ENCODE data around the gene BMP7.
"Not testable (repeated sequence)": the region's sequence is repeated elsewhere in the genome, so short reads cannot be mapped to it uniquely, and the experiment has no call there.

The BMP7 gene

GRCh38 chr20:57197352-57198131 lies 68.9 kb downstream of the BMP7 start:
- no peaks in the 10 kb centered on the region for H3K27me3 ChIP-seq (ENCODE audit: insufficient read depth, low read length)
- no peaks in the 10 kb centered on the region for H3K79me2 ChIP-seq (ENCODE audit: control insufficient read depth, insufficient read depth, low read length, unreplicated experiment)
- H3K4me1 ChIP-seq (ENCODE audit: control insufficient read depth, insufficient read depth, low read length, unreplicated experiment) = no peaks in the 10 kb centered on the region
- H3K36me3 ChIP-seq (ENCODE audit: insufficient read depth, low read length) = no peaks in the 10 kb centered on the region
- H3K4me3 ChIP-seq (ENCODE audit: low read depth, low read length) = no peak overlapping the region
- no peak overlapping the region for H2AFZ ChIP-seq (ENCODE audit: low read length, unreplicated experiment)
- no peak overlapping the region for H3K27ac ChIP-seq (ENCODE audit: low read depth, low read length)

GRCh38 chr20:57195469-57196100 lies 70.9 kb downstream of the BMP7 start:
- no peak overlapping the region for H2AFZ ChIP-seq (ENCODE audit: low read length, unreplicated experiment)
- no peak overlapping the region for H3K27ac ChIP-seq (ENCODE audit: low read depth, low read length)
- H3K36me3 ChIP-seq (ENCODE audit: insufficient read depth, low read length) = no peaks in the 10 kb centered on the region
- no peaks in the 10 kb centered on the region for H3K4me1 ChIP-seq (ENCODE audit: control insufficient read depth, insufficient read depth, low read length, unreplicated experiment)
- no peaks in the 10 kb centered on the region for H3K27me3 ChIP-seq (ENCODE audit: insufficient read depth, low read length)
- H3K4me3 ChIP-seq (ENCODE audit: low read depth, low read length) = no peak overlapping the region
- H3K79me2 ChIP-seq (ENCODE audit: control insufficient read depth, insufficient read depth, low read length, unreplicated experiment) = no peaks in the 10 kb centered on the region

GRCh38 chr20:57195023-57195422 lies 71.4 kb downstream of the BMP7 start:
- Histone ChIP-seq H3K36me3 (ENCODE audit: insufficient read depth, low read length) (no peaks in the 10 kb centered on the region), H3K4me3 (ENCODE audit: low read depth, low read length) (no peak overlapping the region), H2AFZ (ENCODE audit: low read length, unreplicated experiment) (no peak overlapping the region), H3K79me2 (ENCODE audit: control insufficient read depth, insufficient read depth, low read length, unreplicated experiment) (no peaks in the 10 kb centered on the region), H3K4me1 (ENCODE audit: control insufficient read depth, insufficient read depth, low read length, unreplicated experiment) (no peaks in the 10 kb centered on the region), H3K27ac (ENCODE audit: low read depth, low read length) (no peak overlapping the region), H3K27me3 (ENCODE audit: insufficient read depth, low read length) (no peaks in the 10 kb centered on the region)

- H3K27ac ChIP-seq (ENCODE audit: low read depth, low read length) = no peak overlapping the region
- H3K79me2 ChIP-seq (ENCODE audit: control insufficient read depth, insufficient read depth, low read length, unreplicated experiment) = no peaks in the 10 kb centered on the region
- H3K27me3 ChIP-seq (ENCODE audit: insufficient read depth, low read length) = no peaks in the 10 kb centered on the region
- no peaks in the 10 kb centered on the region for H3K36me3 ChIP-seq (ENCODE audit: insufficient read depth, low read length)
- H3K4me3 ChIP-seq (ENCODE audit: low read depth, low read length) = no peak overlapping the region
- H3K4me1 ChIP-seq (ENCODE audit: control insufficient read depth, insufficient read depth, low read length, unreplicated experiment) = no peaks in the 10 kb centered on the region
- H2AFZ ChIP-seq (ENCODE audit: low read length, unreplicated experiment) = no peak overlapping the region
Observed at GRCh38 chr20:57194154-57194553, 72.3 kb downstream of the BMP7 start.

- Histone ChIP-seq H3K36me3 (ENCODE audit: insufficient read depth, low read length) (no peaks in the 10 kb centered on the region), H3K79me2 (ENCODE audit: control insufficient read depth, insufficient read depth, low read length, unreplicated experiment) (no peaks in the 10 kb centered on the region), H2AFZ (ENCODE audit: low read length, unreplicated experiment) (no peak overlapping the region), H3K27me3 (ENCODE audit: insufficient read depth, low read length) (no peaks in the 10 kb centered on the region), H3K4me3 (ENCODE audit: low read depth, low read length) (no peak overlapping the region), H3K27ac (ENCODE audit: low read depth, low read length) (no peak overlapping the region), H3K4me1 (ENCODE audit: control insufficient read depth, insufficient read depth, low read length, unreplicated experiment) (no peaks in the 10 kb centered on the region)
Observed at GRCh38 chr20:57193094-57193493, 73.3 kb downstream of the BMP7 start.

- no peak overlapping the region for H3K27ac ChIP-seq (ENCODE audit: low read depth, low read length)
- H2AFZ ChIP-seq (ENCODE audit: low read length, unreplicated experiment) = no peak overlapping the region
- no peaks in the 10 kb centered on the region for H3K4me1 ChIP-seq (ENCODE audit: control insufficient read depth, insufficient read depth, low read length, unreplicated experiment)
- no peak overlapping the region for H3K4me3 ChIP-seq (ENCODE audit: low read depth, low read length)
- H3K27me3 ChIP-seq (ENCODE audit: insufficient read depth, low read length) = no peaks in the 10 kb centered on the region
- H3K79me2 ChIP-seq (ENCODE audit: control insufficient read depth, insufficient read depth, low read length, unreplicated experiment) = no peaks in the 10 kb centered on the region
- no peaks in the 10 kb centered on the region for H3K36me3 ChIP-seq (ENCODE audit: insufficient read depth, low read length)
Observed at GRCh38 chr20:57192311-57192710, 74.1 kb downstream of the BMP7 start.

- H3K4me1 ChIP-seq (ENCODE audit: control insufficient read depth, insufficient read depth, low read length, unreplicated experiment); H3K36me3 ChIP-seq (ENCODE audit: insufficient read depth, low read length); H3K27ac ChIP-seq (ENCODE audit: low read depth, low read length); H3K4me3 ChIP-seq (ENCODE audit: low read depth, low read length); H3K79me2 ChIP-seq (ENCODE audit: control insufficient read depth, insufficient read depth, low read length, unreplicated experiment); H2AFZ ChIP-seq (ENCODE audit: low read length, unreplicated experiment); H3K27me3 ChIP-seq (ENCODE audit: insufficient read depth, low read length): not testable (repeated sequence)
Observed at GRCh38 chr20:57191265-57191638, 75.2 kb downstream of the BMP7 start.

GRCh38 chr20:57190536-57191264 lies 75.7 kb downstream of the BMP7 start:
- no peak overlapping the region for H2AFZ ChIP-seq (ENCODE audit: low read length, unreplicated experiment)
- no peak overlapping the region for H3K4me3 ChIP-seq (ENCODE audit: low read depth, low read length)
- H3K27me3 ChIP-seq (ENCODE audit: insufficient read depth, low read length) = no peaks in the 10 kb centered on the region
- H3K27ac ChIP-seq (ENCODE audit: low read depth, low read length) = no peak overlapping the region
- H3K4me1 ChIP-seq (ENCODE audit: control insufficient read depth, insufficient read depth, low read length, unreplicated experiment) = no peaks in the 10 kb centered on the region
- no peaks in the 10 kb centered on the region for H3K79me2 ChIP-seq (ENCODE audit: control insufficient read depth, insufficient read depth, low read length, unreplicated experiment)
- H3K36me3 ChIP-seq (ENCODE audit: insufficient read depth, low read length) = no peaks in the 10 kb centered on the region

- H3K27me3 ChIP-seq (ENCODE audit: insufficient read depth, low read length) = no peaks in the 10 kb centered on the region
- H3K4me3 ChIP-seq (ENCODE audit: low read depth, low read length) = no peak overlapping the region
- no peak overlapping the region for H2AFZ ChIP-seq (ENCODE audit: low read length, unreplicated experiment)
- no peak overlapping the region for H3K27ac ChIP-seq (ENCODE audit: low read depth, low read length)
- H3K36me3 ChIP-seq (ENCODE audit: insufficient read depth, low read length) = no peaks in the 10 kb centered on the region
- no peaks in the 10 kb centered on the region for H3K4me1 ChIP-seq (ENCODE audit: control insufficient read depth, insufficient read depth, low read length, unreplicated experiment)
- H3K79me2 ChIP-seq (ENCODE audit: control insufficient read depth, insufficient read depth, low read length, unreplicated experiment) = no peaks in the 10 kb centered on the region
Observed at GRCh38 chr20:57189713-57190112, 76.7 kb downstream of the BMP7 start.

GRCh38 chr20:57188576-57189079 lies 77.8 kb downstream of the BMP7 start:
- H3K4me3 ChIP-seq (ENCODE audit: low read depth, low read length) = no peak overlapping the region
- H2AFZ ChIP-seq (ENCODE audit: low read length, unreplicated experiment) = no peak overlapping the region
- no peaks in the 10 kb centered on the region for H3K4me1 ChIP-seq (ENCODE audit: control insufficient read depth, insufficient read depth, low read length, unreplicated experiment)
- H3K27me3 ChIP-seq (ENCODE audit: insufficient read depth, low read length) = no peaks in the 10 kb centered on the region
- H3K27ac ChIP-seq (ENCODE audit: low read depth, low read length) = no peak overlapping the region
- no peaks in the 10 kb centered on the region for H3K36me3 ChIP-seq (ENCODE audit: insufficient read depth, low read length)
- H3K79me2 ChIP-seq (ENCODE audit: control insufficient read depth, insufficient read depth, low read length, unreplicated experiment) = no peaks in the 10 kb centered on the region

Measured in ACC112 (cell line).